Tibial nerve (tissue), 4 donors: Measurements from ENCODE around the gene NYNRIN.

Experiments
- EP300 ChIP-seq, 2 donors: sonication (generic); formaldehyde crosslinking; IDR thresholded peaks; one replicate each; pipeline ENCODE4 v1.6.1; 2017; ENCODE audit warnings: antibody characterized with exemption in 2 of 2, mild to moderate bottlenecking in 1 of 2
- TF ChIP-seq, protein P1 (sequence below), 5 experiments: fragments of 200-600 bp in 3 of 5; fragments of 450-650 bp in 2 of 5; sonication (generic) in 3 of 5; IDR thresholded peaks; one replicate each; pipeline ENCODE4 v1.5.1; 2016 to 2019; ENCODE audit warnings: antibody characterized with exemption in 5 of 5, mild to moderate bottlenecking in 3 of 5, moderate library complexity in 2 of 5

- TF ChIP-seq, protein P1, sequence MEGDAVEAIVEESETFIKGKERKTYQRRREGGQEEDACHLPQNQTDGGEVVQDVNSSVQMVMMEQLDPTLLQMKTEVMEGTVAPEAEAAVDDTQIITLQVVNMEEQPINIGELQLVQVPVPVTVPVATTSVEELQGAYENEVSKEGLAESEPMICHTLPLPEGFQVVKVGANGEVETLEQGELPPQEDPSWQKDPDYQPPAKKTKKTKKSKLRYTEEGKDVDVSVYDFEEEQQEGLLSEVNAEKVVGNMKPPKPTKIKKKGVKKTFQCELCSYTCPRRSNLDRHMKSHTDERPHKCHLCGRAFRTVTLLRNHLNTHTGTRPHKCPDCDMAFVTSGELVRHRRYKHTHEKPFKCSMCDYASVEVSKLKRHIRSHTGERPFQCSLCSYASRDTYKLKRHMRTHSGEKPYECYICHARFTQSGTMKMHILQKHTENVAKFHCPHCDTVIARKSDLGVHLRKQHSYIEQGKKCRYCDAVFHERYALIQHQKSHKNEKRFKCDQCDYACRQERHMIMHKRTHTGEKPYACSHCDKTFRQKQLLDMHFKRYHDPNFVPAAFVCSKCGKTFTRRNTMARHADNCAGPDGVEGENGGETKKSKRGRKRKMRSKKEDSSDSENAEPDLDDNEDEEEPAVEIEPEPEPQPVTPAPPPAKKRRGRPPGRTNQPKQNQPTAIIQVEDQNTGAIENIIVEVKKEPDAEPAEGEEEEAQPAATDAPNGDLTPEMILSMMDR (IDR thresholded peaks at IDR 0.05) = no peak
- no peak for TF ChIP-seq EP300 (IDR thresholded peaks at IDR 0.05)
Measured at GRCh38 chr14:24408764-24409163, 10.0 kb downstream of the NYNRIN start.
